Suppressor macrophage treated with lipopolysaccharide for 1 hour (primary cell): Measurements from ENCODE around the gene SSR4.
"Not testable (repeated sequence)": the region's sequence is repeated elsewhere in the genome, so short reads cannot be mapped to it uniquely, and the experiment has no call there.

Source experiments
- DNase-seq, 3 donors: peaks; one replicate each; pipeline ENCODE4 v3.0.0-alpha.2; 2020 to 2022

SSR4 gene

GRCh38 chrX:153806999-153807575 lies 12.6 kb downstream of the SSR4 start:
- no peak for DNase-seq

GRCh38 chrX:153807976-153808375 lies 13.5 kb downstream of the SSR4 start:
- no peak for DNase-seq

- no peak for DNase-seq
Measured at GRCh38 chrX:153812220-153812619, 17.8 kb downstream of the SSR4 start.

GRCh38 chrX:153813161-153813560 lies 18.7 kb downstream of the SSR4 start:
- DNase-seq = no peak

- peak in 1 of 3 donors; percentile 15 for DNase-seq
Measured at GRCh38 chrX:153814591-153815315, 20.3 kb downstream of the SSR4 start.

- peak in 2 of 3 donors; percentile 30 to 46 for DNase-seq
Measured at GRCh38 chrX:153816831-153817690, 22.6 kb downstream of the SSR4 start.

- DNase-seq = not testable (repeated sequence)
Measured at GRCh38 chrX:153818064-153818463, 23.6 kb downstream of the SSR4 start.

- peak; percentile 29 to 67 (median 32) for DNase-seq
Measured at GRCh38 chrX:153818571-153819383, 24.3 kb downstream of the SSR4 start.

- peak; percentile 42 to 57 (median 53) for DNase-seq
Measured at GRCh38 chrX:153819384-153820040, 25.0 kb downstream of the SSR4 start.

- DNase-seq = no peak
Measured at GRCh38 chrX:153820601-153821000, 26.1 kb downstream of the SSR4 start.

GRCh38 chrX:153821066-153821465 lies 26.6 kb downstream of the SSR4 start:
- DNase-seq = no peak

- no peak for DNase-seq
Measured at GRCh38 chrX:153824348-153824747, 29.9 kb downstream of the SSR4 start.

- no peak for DNase-seq
Measured at GRCh38 chrX:153825042-153825441, 30.6 kb downstream of the SSR4 start.

GRCh38 chrX:153827016-153827415 lies 32.5 kb downstream of the SSR4 start:
- DNase-seq = no peak

- DNase-seq = no peak
Measured at GRCh38 chrX:153827903-153828302, 33.4 kb downstream of the SSR4 start.

- DNase-seq = no peak
Measured at GRCh38 chrX:153828308-153828707, 33.8 kb downstream of the SSR4 start.

- no peak for DNase-seq
Measured at GRCh38 chrX:153828723-153829548, 34.5 kb downstream of the SSR4 start.

- DNase-seq = no peak
Measured at GRCh38 chrX:153829549-153829798, 35.0 kb downstream of the SSR4 start.

GRCh38 chrX:153829799-153830639 lies 35.6 kb downstream of the SSR4 start, which contains the start of gene PDZD4:
Gene PDZD4 (minus strand): TSS chrX:153830544. CDS start chrX:153830298, 246 bp downstream.
- no peak for DNase-seq

GRCh38 chrX:153830640-153831428 lies 36.4 kb downstream of the SSR4 start:
- no peak for DNase-seq
